SK-N-MC (cell line): Measurements from ENCODE around the gene KCND2.

Experiments used
- EZH2 ChIP-seq: fragments of 200-600 bp; sonication (generic); IDR thresholded peaks from one replicate; pipeline ENCODE4 v1.6.1; 2017; ENCODE audit warnings: antibody characterized with exemption
- FOXP2 ChIP-seq: optimal IDR thresholded peaks from 2 replicates; pipeline ENCODE3; 2011; ENCODE audit warnings: mild to moderate bottlenecking, moderate library complexity; ENCODE audit not compliant: insufficient read depth; ENCODE audit errors: extremely low read length, control extremely low read depth
- POLR2AphosphoS5 ChIP-seq: IDR thresholded peaks from 2 replicates; pipeline ENCODE4 v1.6.1; 2012; ENCODE audit warnings: mild to moderate bottlenecking, low read depth, low read length, borderline replicate concordance

- TF ChIP-seq EZH2 (no peak), POLR2AphosphoS5 (no peak), FOXP2 (no peak)
Measured at GRCh38 chr7:120611975-120612374, 339.0 kb downstream of the KCND2 start.
